Measurements from ENCODE around the gene OR13C5. TPM values are rescaled to one million over a fixed set of nuclear protein-coding genes. Genes with fewer than 3 reads are reported as not detected.

The OR13C5 gene
- total RNA-seq, 2 donors from 2014 or later = not detected

GRCh38 chr9:104618104-104618503, 18.9 kb upstream of the OR13C5 start, which contains the start of gene OR13C9:
TSS of gene OR13C9 (minus strand) at chr9:104618204. CDS start at chr9:104618204, 0 bp downstream.
- Histone ChIP-seq H3K4me3 (ENCODE audit: low read length) (no peak within 1 kb of the TSS), H3K36me3 (ENCODE audit: control insufficient read depth, insufficient read depth, low read length) (no peaks in the 10 kb centered on the region), H3K27me3 (ENCODE audit: control insufficient read depth, insufficient read depth, low read length, poor library complexity, severe bottlenecking) (no peaks in the 10 kb centered on the region), H3K9ac (ENCODE audit: extremely low read depth, low read length, poor library complexity, severe bottlenecking) (no peak within 1 kb of the TSS), H3K4me1 (ENCODE audit: control insufficient read depth, insufficient read depth, low read length) (no peaks in the 10 kb centered on the region), H3K9me3 (ENCODE audit: control insufficient read depth, low read length) (no peaks in the 10 kb centered on the region), H3K27ac (ENCODE audit: low read depth, low read length) (no peak within 1 kb of the TSS)
- Mint-ChIP-seq H3K27ac (no peak within 1 kb of the TSS), H3K9me3 (no peaks in the 10 kb centered on the region), H3K4me1 (no peaks in the 10 kb centered on the region), H3K27me3 (ENCODE audit: insufficient read depth) (no peaks in the 10 kb centered on the region), H3K36me3 (ENCODE audit: low read depth) (no peaks in the 10 kb centered on the region), H3K4me3 (no peak within 1 kb of the TSS)
- WGBS, 2 experiments (ENCODE audit: insufficient coverage in 1 of 2, insufficient read length in 1 of 2) = 57% methylated on average over 2 of the region's 2 CpGs; no CpG with 5 or more reads in 1 of the 2 experiments
- no peak for DNase-seq
- TF ChIP-seq CTCF (conservative IDR thresholded peaks at IDR 0.05) = no peak

- no peak overlapping the region for H3K9ac ChIP-seq (ENCODE audit: extremely low read depth, low read length, poor library complexity, severe bottlenecking)
- Mint-ChIP-seq H3K4me1 (no peaks in the 10 kb centered on the region), H3K9me3 (no peaks in the 10 kb centered on the region), H3K4me3 (no peak overlapping the region), H3K36me3 (ENCODE audit: low read depth) (no peaks in the 10 kb centered on the region), H3K27ac (no peak overlapping the region), H3K27me3 (ENCODE audit: insufficient read depth) (no peaks in the 10 kb centered on the region)
- H3K4me1 ChIP-seq (ENCODE audit: control insufficient read depth, insufficient read depth, low read length) = no peaks in the 10 kb centered on the region
- H3K4me3 ChIP-seq (ENCODE audit: low read length) = no peak overlapping the region
- DNase-seq = no peak
- no peaks in the 10 kb centered on the region for H3K36me3 ChIP-seq (ENCODE audit: control insufficient read depth, insufficient read depth, low read length)
- no peaks in the 10 kb centered on the region for H3K9me3 ChIP-seq (ENCODE audit: control insufficient read depth, low read length)
- no peak overlapping the region for H3K27ac ChIP-seq (ENCODE audit: low read depth, low read length)
- no peak for TF ChIP-seq CTCF (conservative IDR thresholded peaks at IDR 0.05)
- no peaks in the 10 kb centered on the region for H3K27me3 ChIP-seq (ENCODE audit: control insufficient read depth, insufficient read depth, low read length, poor library complexity, severe bottlenecking)
Observed at GRCh38 chr9:104617418-104617817, 18.2 kb upstream of the OR13C5 start.

GRCh38 chr9:104611213-104611612, 12.0 kb upstream of the OR13C5 start:
- H3K9me3 Mint-ChIP-seq = no peaks in the 10 kb centered on the region
- H3K4me1 Mint-ChIP-seq = no peaks in the 10 kb centered on the region
- DNase-seq = no peak
- no peak overlapping the region for H3K4me3 ChIP-seq (ENCODE audit: low read length)
- H3K27ac Mint-ChIP-seq = no peak overlapping the region
- TF ChIP-seq CTCF (conservative IDR thresholded peaks at IDR 0.05) = no peak
- H3K27me3 ChIP-seq (ENCODE audit: control insufficient read depth, insufficient read depth, low read length, poor library complexity, severe bottlenecking) = no peaks in the 10 kb centered on the region
- no peaks in the 10 kb centered on the region for H3K36me3 Mint-ChIP-seq (ENCODE audit: low read depth)
- H3K9me3 ChIP-seq (ENCODE audit: control insufficient read depth, low read length) = no peaks in the 10 kb centered on the region
- H3K27me3 Mint-ChIP-seq (ENCODE audit: insufficient read depth) = no peaks in the 10 kb centered on the region
- WGBS, 2 experiments (ENCODE audit: insufficient coverage in 1 of 2, insufficient read length in 1 of 2) = 93% methylated on average over 2 of the region's 2 CpGs; no CpG with 5 or more reads in 1 of the 2 experiments
- no peaks in the 10 kb centered on the region for H3K4me1 ChIP-seq (ENCODE audit: control insufficient read depth, insufficient read depth, low read length)
- H3K27ac ChIP-seq (ENCODE audit: low read depth, low read length) = no peak overlapping the region
- H3K9ac ChIP-seq (ENCODE audit: extremely low read depth, low read length, poor library complexity, severe bottlenecking) = no peak overlapping the region
- no peak overlapping the region for H3K4me3 Mint-ChIP-seq
- H3K36me3 ChIP-seq (ENCODE audit: control insufficient read depth, insufficient read depth, low read length) = no peaks in the 10 kb centered on the region

Measured in endodermal cell (in vitro differentiated cells).